ENCODE measurements around the gene ZSWIM5.
"Not testable (repeated sequence)": the region's sequence is repeated elsewhere in the genome, so short reads cannot be mapped to it uniquely, and the experiment has no call there.

ZSWIM5 gene

DNA sequence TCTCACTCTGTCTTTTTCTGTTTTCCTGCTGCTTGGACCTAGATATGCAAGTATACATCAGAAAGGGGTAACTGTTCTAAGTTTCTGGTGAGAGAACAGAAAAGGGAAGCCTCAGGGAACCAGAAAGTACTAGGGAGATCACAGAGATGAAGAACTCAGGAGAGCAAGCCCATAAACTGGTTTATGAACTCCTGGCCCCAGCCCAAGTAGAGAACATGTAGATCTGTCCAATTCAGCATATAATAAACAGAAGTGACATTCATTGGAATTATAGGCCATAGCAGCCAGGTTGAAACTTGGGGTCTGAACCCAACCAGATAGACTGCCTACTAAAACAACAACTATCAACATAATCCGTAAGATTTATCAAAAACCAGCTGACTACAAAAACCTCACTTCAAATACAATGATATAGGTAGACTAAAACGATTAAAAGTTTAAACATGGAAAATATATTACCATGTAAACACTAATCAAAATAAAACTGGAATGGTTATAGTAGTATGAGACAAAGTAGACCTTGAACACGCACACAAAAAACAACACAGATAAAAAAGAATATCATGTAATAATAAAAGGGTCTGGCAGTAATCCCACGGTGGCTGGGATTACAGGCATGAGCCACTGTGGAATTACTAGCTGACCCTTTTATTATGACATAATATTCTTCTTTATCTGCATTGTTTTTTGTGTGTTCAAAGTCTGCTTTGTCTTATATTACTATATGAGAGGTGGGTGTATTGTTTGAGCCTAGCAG lies 65.0 kb downstream of the ZSWIM5 start:
- Histone ChIP-seq H3K9me3 (no peaks in the 10 kb centered on the region), H3K4me3 (ENCODE audit: low read depth in 1 of 2, low read length in 1 of 2) (no peak overlapping the region), H3K27ac (no peak overlapping the region), H3K4me1 (ENCODE audit: control insufficient read depth in 1 of 2, insufficient read depth in 1 of 2, low read depth in 1 of 2, low read length in 1 of 2) (no peaks in the 10 kb centered on the region), H3K36me3 (no peaks in the 10 kb centered on the region), H3K27me3 (no peaks in the 10 kb centered on the region)
- TF ChIP-seq, protein P1, sequence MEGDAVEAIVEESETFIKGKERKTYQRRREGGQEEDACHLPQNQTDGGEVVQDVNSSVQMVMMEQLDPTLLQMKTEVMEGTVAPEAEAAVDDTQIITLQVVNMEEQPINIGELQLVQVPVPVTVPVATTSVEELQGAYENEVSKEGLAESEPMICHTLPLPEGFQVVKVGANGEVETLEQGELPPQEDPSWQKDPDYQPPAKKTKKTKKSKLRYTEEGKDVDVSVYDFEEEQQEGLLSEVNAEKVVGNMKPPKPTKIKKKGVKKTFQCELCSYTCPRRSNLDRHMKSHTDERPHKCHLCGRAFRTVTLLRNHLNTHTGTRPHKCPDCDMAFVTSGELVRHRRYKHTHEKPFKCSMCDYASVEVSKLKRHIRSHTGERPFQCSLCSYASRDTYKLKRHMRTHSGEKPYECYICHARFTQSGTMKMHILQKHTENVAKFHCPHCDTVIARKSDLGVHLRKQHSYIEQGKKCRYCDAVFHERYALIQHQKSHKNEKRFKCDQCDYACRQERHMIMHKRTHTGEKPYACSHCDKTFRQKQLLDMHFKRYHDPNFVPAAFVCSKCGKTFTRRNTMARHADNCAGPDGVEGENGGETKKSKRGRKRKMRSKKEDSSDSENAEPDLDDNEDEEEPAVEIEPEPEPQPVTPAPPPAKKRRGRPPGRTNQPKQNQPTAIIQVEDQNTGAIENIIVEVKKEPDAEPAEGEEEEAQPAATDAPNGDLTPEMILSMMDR (IDR thresholded peaks at IDR 0.05) = no peak

DNA sequence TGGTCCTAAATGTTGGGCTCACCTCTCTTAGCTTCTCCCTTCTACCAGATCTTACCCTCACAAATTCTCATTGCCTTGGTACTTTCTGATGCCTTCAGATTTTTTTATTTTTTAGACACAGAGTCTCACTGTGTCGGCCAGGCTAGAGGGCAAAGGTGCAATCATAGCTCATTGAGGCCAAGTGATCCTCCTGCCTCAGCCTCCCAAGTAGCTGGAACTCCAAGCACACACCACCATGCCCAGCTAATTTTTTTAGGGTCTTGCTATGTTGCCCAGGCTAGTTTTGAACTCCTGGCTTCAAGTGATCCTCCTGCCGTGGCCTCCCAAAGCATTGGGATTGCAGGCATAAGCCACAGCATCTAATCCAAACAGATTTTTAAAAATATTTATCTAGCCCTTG lies 69.4 kb downstream of the ZSWIM5 start:
- Histone ChIP-seq H3K4me1 (ENCODE audit: control insufficient read depth in 1 of 2, insufficient read depth in 1 of 2, low read depth in 1 of 2, low read length in 1 of 2) (no peaks in the 10 kb centered on the region), H3K36me3 (no peaks in the 10 kb centered on the region), H3K27ac (no peak overlapping the region), H3K27me3 (no peaks in the 10 kb centered on the region), H3K9me3 (no peaks in the 10 kb centered on the region), H3K4me3 (ENCODE audit: low read depth in 1 of 2, low read length in 1 of 2) (no peak overlapping the region)
- TF ChIP-seq, protein P1 (IDR thresholded peaks at IDR 0.05) = no peak

DNA sequence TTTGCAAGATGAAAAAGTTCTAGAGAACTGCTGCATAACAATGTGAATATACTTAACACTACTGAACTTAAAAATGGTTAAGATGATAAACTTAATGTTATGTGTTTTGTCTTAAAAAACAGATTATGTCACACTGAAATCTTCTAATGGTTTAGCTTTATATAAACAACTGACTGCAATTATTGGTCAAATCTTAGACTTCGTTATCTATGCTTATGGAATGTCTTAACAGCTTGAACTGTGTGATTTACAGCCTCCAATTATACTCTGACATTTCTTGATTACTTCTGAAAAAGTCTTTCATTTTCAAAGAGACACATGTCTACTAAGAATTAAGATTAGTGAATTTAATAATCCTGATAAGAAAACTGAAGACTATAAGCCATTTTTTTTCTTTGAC lies 71.1 kb downstream of the ZSWIM5 start:
- no peaks in the 10 kb centered on the region for H3K36me3 ChIP-seq
- no peaks in the 10 kb centered on the region for H3K4me1 ChIP-seq (ENCODE audit: control insufficient read depth in 1 of 2, insufficient read depth in 1 of 2, low read depth in 1 of 2, low read length in 1 of 2)
- H3K4me3 ChIP-seq (ENCODE audit: low read depth in 1 of 2, low read length in 1 of 2) = no peak overlapping the region
- no peaks in the 10 kb centered on the region for H3K27me3 ChIP-seq
- H3K27ac ChIP-seq = no peak overlapping the region
- TF ChIP-seq, protein P1 (IDR thresholded peaks at IDR 0.05) = no peak
- no peaks in the 10 kb centered on the region for H3K9me3 ChIP-seq

DNA sequence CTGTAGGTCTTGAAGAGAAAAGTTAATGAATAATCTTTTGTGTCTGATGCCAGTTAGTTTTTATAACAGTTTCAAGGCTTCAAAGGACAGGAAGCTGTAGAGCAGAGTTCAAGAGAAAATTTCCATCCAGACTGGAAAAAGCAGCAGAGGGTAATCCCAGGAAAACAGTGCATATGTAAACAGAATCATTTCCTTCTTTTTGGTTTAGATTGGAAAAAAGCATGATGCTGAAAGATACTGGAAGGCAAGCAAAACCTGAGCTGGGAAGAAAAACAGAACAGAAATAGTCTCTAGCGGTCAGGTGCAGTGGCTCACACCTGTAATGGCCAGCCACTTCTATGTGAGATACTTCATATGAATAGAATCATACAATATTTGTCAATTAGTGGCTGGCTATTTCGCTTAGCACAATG lies 71.9 kb downstream of the ZSWIM5 start:
- no peaks in the 10 kb centered on the region for H3K36me3 ChIP-seq
- no peak overlapping the region for H3K4me3 ChIP-seq (ENCODE audit: low read depth in 1 of 2, low read length in 1 of 2)
- H3K27me3 ChIP-seq = no peaks in the 10 kb centered on the region
- TF ChIP-seq, protein P1 (IDR thresholded peaks at IDR 0.05) = no peak
- no peaks in the 10 kb centered on the region for H3K4me1 ChIP-seq (ENCODE audit: control insufficient read depth in 1 of 2, insufficient read depth in 1 of 2, low read depth in 1 of 2, low read length in 1 of 2)
- H3K27ac ChIP-seq = no peak overlapping the region
- H3K9me3 ChIP-seq = no peaks in the 10 kb centered on the region

DNA sequence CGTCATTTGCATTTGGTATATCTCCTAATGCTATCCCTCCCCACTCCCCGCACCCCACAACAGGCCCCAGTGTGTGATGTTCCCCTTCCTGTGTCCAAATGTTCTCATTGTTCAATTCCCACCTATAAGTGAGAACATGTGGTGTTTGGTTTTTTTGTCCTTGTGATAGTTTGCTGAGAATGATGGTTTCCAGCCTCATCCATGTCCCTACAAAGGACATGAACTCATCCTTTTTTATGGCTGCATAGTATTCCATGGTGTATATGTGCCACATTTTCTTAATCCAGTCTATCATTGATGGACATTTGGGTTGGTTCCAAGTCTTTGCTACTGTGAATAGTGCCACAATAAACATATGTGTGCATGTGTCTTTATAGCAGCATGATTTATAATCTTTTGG lies 73.7 kb downstream of the ZSWIM5 start:
- H3K4me1 ChIP-seq (ENCODE audit: control insufficient read depth in 1 of 2, insufficient read depth in 1 of 2, low read depth in 1 of 2, low read length in 1 of 2); H3K4me3 ChIP-seq (ENCODE audit: low read depth in 1 of 2, low read length in 1 of 2); H3K27me3 ChIP-seq; H3K27ac ChIP-seq; H3K9me3 ChIP-seq; H3K36me3 ChIP-seq: not testable (repeated sequence)

DNA sequence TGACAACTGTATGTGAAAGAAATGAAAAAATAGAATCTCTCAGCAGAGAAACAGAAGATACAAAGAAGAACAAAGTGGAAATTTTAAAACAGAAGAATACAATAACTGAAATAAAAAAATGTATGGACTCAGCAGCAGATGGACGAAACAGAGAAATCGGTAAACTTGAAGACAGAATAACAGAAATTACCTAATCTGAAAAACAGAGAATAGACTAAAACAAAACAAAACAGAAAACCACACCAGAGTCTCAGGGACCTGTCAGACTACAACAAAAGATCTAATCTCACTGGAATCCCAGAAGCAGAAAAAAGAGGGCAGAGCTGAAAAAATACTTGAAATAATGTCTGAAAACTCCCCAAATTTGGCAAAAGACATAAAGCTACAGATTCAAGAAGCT lies 83.0 kb downstream of the ZSWIM5 start:
- H3K27ac ChIP-seq = no peak overlapping the region
- H3K4me1 ChIP-seq (ENCODE audit: control insufficient read depth in 1 of 2, insufficient read depth in 1 of 2, low read depth in 1 of 2, low read length in 1 of 2) = no peaks in the 10 kb centered on the region
- no peaks in the 10 kb centered on the region for H3K27me3 ChIP-seq
- TF ChIP-seq, protein P1 (IDR thresholded peaks at IDR 0.05) = no peak
- H3K36me3 ChIP-seq = no peaks in the 10 kb centered on the region
- H3K4me3 ChIP-seq (ENCODE audit: low read depth in 1 of 2, low read length in 1 of 2) = no peak overlapping the region
- H3K9me3 ChIP-seq = no peaks in the 10 kb centered on the region

All from neutrophil (primary cell).